Osteocyte (in vitro differentiated cells): ENCODE data around the gene EXTL2. TPM values are rescaled to one million over a fixed set of nuclear protein-coding genes. Genes with fewer than 3 reads are reported as not detected.

Experiments
- DNase-seq: peaks from one replicate; pipeline ENCODE4 v3.0.0; 2021; ENCODE audit warnings: mixed read lengths; ENCODE audit not compliant: unreplicated experiment; ENCODE audit errors: extremely low spot score
- H3K27ac Mint-ChIP-seq: one replicate; pipeline ENCODE4 v1.8.0; 2021; ENCODE audit warnings: mild to moderate bottlenecking, mixed read lengths; ENCODE audit not compliant: unreplicated experiment
- H3K27me3 Mint-ChIP-seq: one replicate; pipeline ENCODE4 v1.8.0; 2021; ENCODE audit warnings: mixed read lengths; ENCODE audit not compliant: unreplicated experiment
- H3K36me3 Mint-ChIP-seq: one replicate; pipeline ENCODE4 v1.8.0; 2021; ENCODE audit warnings: mixed read lengths; ENCODE audit not compliant: unreplicated experiment
- H3K4me1 Mint-ChIP-seq: one replicate; pipeline ENCODE4 v1.8.0; 2021; ENCODE audit warnings: mixed read lengths; ENCODE audit not compliant: unreplicated experiment
- H3K4me3 Mint-ChIP-seq: one replicate; pipeline ENCODE4 v1.8.0; 2021; ENCODE audit warnings: mild to moderate bottlenecking, moderate library complexity, mixed read lengths; ENCODE audit not compliant: unreplicated experiment
- H3K9me3 Mint-ChIP-seq: one replicate; pipeline ENCODE4 v1.8.0; 2021; ENCODE audit warnings: mixed read lengths; ENCODE audit not compliant: unreplicated experiment
- CTCF ChIP-seq: fragments of 200-600 bp; sonication (generic); IDR thresholded peaks from 2 replicates; pipeline ENCODE4 v1.5.0; 2021; ENCODE audit warnings: antibody characterized with exemption, mild to moderate bottlenecking, moderate library complexity
- total RNA-seq: library from RNA; stranded (reverse); gene quantifications from 2 replicates; pipeline ENCODE4 v1.2.1, GENCODE V29; 2021

EXTL2 gene
- total RNA-seq, 1 donor from 2014 or later: 33.6 TPM

DNA sequence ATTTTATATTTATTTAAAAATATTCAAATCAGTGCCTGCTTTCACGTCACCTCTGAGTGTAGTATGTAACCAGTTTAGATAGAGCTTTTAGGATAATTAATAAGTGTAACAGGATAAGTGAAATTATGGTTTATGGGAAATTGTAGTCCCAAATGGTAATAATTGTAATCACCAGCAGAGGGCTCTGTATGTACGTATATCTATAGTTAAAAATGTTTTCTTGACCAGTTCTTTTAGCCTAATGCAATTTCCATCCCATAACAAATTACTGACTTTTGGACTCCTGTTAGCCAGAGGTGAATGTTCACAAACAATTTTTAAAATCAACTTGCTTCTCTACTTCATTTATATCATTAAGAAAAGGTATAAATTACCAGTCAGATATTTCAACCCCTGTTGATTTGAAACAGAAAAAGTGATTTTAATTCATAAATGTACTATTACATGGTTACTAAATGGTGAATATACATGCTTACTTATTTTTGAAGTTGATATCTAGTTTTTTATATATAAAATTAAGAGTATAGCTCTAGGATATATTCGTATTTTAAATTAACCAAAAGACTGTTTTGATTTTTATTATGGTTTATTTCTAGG, 26.6 kb upstream of the EXTL2 start:
- no peak for DNase-seq
- Mint-ChIP-seq H3K27ac (no peak overlapping the region), H3K36me3 (peaks cover 30% of the 10 kb centered on the region), H3K4me1 (peaks cover 1% of the 10 kb centered on the region), H3K27me3 (no peaks in the 10 kb centered on the region), H3K4me3 (no peak overlapping the region), H3K9me3 (no peaks in the 10 kb centered on the region)
- TF ChIP-seq CTCF: peak; percentile 77

DNA sequence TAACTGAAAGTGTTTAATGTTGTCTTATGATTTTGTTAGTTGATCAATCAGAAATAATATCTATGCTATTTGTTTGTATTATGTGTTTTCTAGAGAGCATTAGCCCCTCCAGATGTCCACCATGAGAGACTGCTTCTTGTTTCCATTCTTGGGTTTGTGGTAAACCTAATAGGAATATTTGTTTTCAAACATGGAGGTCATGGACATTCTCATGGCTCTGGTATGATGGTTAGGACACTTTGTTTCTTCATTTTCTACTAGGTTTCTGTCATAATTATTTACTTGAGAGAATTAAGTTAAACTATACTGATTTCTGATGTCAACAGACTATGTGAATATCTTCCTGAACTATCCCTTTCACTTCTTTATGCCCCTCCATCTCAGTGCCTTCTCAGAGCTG, 17.4 kb upstream of the EXTL2 start:
- DNase-seq: no peak
- Mint-ChIP-seq H3K4me3 (no peak overlapping the region), H3K36me3 (peaks cover 42% of the 10 kb centered on the region), H3K27ac (no peak overlapping the region), H3K4me1 (no peaks in the 10 kb centered on the region), H3K9me3 (no peaks in the 10 kb centered on the region), H3K27me3 (no peaks in the 10 kb centered on the region)
- TF ChIP-seq CTCF: no peak

GRCh38 chr1:100909018-100909417, 14.4 kb upstream of the EXTL2 start:
- H3K4me3 Mint-ChIP-seq: no peak overlapping the region
- H3K27me3 Mint-ChIP-seq: no peaks in the 10 kb centered on the region
- no peaks in the 10 kb centered on the region for H3K4me1 Mint-ChIP-seq
- no peak overlapping the region for H3K27ac Mint-ChIP-seq
- H3K9me3 Mint-ChIP-seq: peaks cover 7% of the 10 kb centered on the region
- DNase-seq: no peak
- peaks cover 59% of the 10 kb centered on the region for H3K36me3 Mint-ChIP-seq
- TF ChIP-seq CTCF: no peak

GRCh38 chr1:100907887-100908286, 13.2 kb upstream of the EXTL2 start:
- Mint-ChIP-seq H3K9me3 (peaks cover 7% of the 10 kb centered on the region), H3K36me3 (peaks cover 50% of the 10 kb centered on the region), H3K4me1 (no peaks in the 10 kb centered on the region), H3K4me3 (no peak overlapping the region), H3K27me3 (no peaks in the 10 kb centered on the region), H3K27ac (no peak overlapping the region)
- DNase-seq: no peak
- TF ChIP-seq CTCF: no peak

DNA sequence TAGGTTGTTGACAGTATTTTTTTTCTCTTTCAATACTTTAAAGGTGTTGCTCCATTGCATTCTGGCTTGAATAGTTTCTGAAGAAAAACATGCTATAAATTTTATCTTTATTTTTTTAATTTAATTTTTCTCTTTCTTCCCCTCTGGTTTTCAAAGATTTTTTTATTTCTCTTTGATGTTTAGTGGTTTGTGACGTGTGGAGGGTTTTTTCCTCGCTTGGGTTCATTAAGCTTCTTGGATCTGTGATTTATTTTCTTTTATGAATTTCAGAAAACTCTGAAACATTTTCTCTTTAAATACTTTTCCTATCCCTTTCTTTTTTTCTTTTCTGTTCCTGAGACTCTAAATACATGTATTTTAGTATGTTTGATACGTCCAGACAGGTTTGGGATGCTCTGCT, 10.5 kb upstream of the EXTL2 start:
- TF ChIP-seq CTCF: no peak
- Mint-ChIP-seq H3K36me3 (peaks cover 51% of the 10 kb centered on the region), H3K4me3 (no peak overlapping the region), H3K27ac (no peak overlapping the region), H3K27me3 (no peaks in the 10 kb centered on the region), H3K4me1 (no peaks in the 10 kb centered on the region), H3K9me3 (peaks cover 7% of the 10 kb centered on the region)
- DNase-seq: no peak
